Activated naive CD8-positive, alpha-beta T cell treated with anti-CD3 and anti-CD28 coated beads, Interleukin-2, amount 50 U/mL, for 24 hours (primary cell): ENCODE measurements around the gene MRAP.
"Not testable (repeated sequence)": the region's sequence is repeated elsewhere in the genome, so short reads cannot be mapped to it uniquely, and the experiment has no call there.

Experiments used
- ATAC-seq: fragments of 150-1000 bp; cut with Tn5 transposase; one replicate; pipeline ENCODE4 v1.10.0; 2021
- DNase-seq: peaks from one replicate; pipeline ENCODE4 v3.0.0; 2021
- H3K27ac Mint-ChIP-seq: one replicate; pipeline ENCODE4 v1.8.0; 2021; ENCODE audit warnings: mild to moderate bottlenecking, mixed read lengths
- H3K27me3 Mint-ChIP-seq: one replicate; pipeline ENCODE4 v1.8.0; 2021; ENCODE audit warnings: mixed read lengths
- H3K36me3 Mint-ChIP-seq: one replicate; pipeline ENCODE4 v1.8.0; 2021; ENCODE audit warnings: low read depth, mixed read lengths
- H3K4me1 Mint-ChIP-seq: one replicate; pipeline ENCODE4 v1.8.0; 2021; ENCODE audit warnings: mixed read lengths
- H3K4me3 Mint-ChIP-seq: one replicate; pipeline ENCODE4 v1.8.0; 2021; ENCODE audit warnings: mild to moderate bottlenecking, moderate library complexity, mixed read lengths
- H3K9me3 Mint-ChIP-seq: one replicate; pipeline ENCODE4 v1.8.0; 2021; ENCODE audit warnings: mixed read lengths

Gene MRAP

GRCh38 chr21:32308696-32309095 lies 10.0 kb downstream of the MRAP start:
- Mint-ChIP-seq H3K4me3 (no peak overlapping the region), H3K27me3 (no peaks in the 10 kb centered on the region), H3K36me3 (peaks cover 48% of the 10 kb centered on the region), H3K4me1 (peaks cover 12% of the 10 kb centered on the region), H3K27ac (no peak overlapping the region), H3K9me3 (no peaks in the 10 kb centered on the region)
- ATAC-seq (peak; percentile 7), DNase-seq (no peak)

- Mint-ChIP-seq H3K36me3 (peaks cover 51% of the 10 kb centered on the region), H3K4me3 (no peak overlapping the region), H3K27me3 (no peaks in the 10 kb centered on the region), H3K27ac (no peak overlapping the region), H3K9me3 (no peaks in the 10 kb centered on the region), H3K4me1 (peaks cover 12% of the 10 kb centered on the region)
- ATAC-seq (no peak), DNase-seq (no peak)
Observed at GRCh38 chr21:32309906-32310460, 11.3 kb downstream of the MRAP start.

GRCh38 chr21:32310976-32311375 lies 12.3 kb downstream of the MRAP start:
- Mint-ChIP-seq H3K4me1 (peaks cover 12% of the 10 kb centered on the region), H3K27ac (peak overlapping the region; percentile 56), H3K36me3 (peaks cover 50% of the 10 kb centered on the region)
- not testable (repeated sequence) for H3K9me3 Mint-ChIP-seq, ATAC-seq, H3K27me3 Mint-ChIP-seq, H3K4me3 Mint-ChIP-seq
- DNase-seq = peak; percentile 10

GRCh38 chr21:32311621-32312020 lies 13.0 kb downstream of the MRAP start:
- H3K9me3 Mint-ChIP-seq = no peaks in the 10 kb centered on the region
- ATAC-seq = no peak
- H3K27ac Mint-ChIP-seq = no peak overlapping the region
- no peak overlapping the region for H3K4me3 Mint-ChIP-seq
- H3K27me3 Mint-ChIP-seq = no peaks in the 10 kb centered on the region
- DNase-seq = no peak
- H3K36me3 Mint-ChIP-seq = peaks cover 49% of the 10 kb centered on the region
- H3K4me1 Mint-ChIP-seq = peaks cover 11% of the 10 kb centered on the region

- no peak for ATAC-seq
- Mint-ChIP-seq H3K27me3 (no peaks in the 10 kb centered on the region), H3K4me1 (peaks cover 11% of the 10 kb centered on the region), H3K36me3 (peaks cover 50% of the 10 kb centered on the region), H3K9me3 (no peaks in the 10 kb centered on the region), H3K27ac (no peak overlapping the region), H3K4me3 (no peak overlapping the region)
- no peak for DNase-seq
Observed at GRCh38 chr21:32312326-32312725, 13.7 kb downstream of the MRAP start.

GRCh38 chr21:32312976-32313375 lies 14.3 kb downstream of the MRAP start:
- no peaks in the 10 kb centered on the region for H3K9me3 Mint-ChIP-seq
- H3K27ac Mint-ChIP-seq = no peak overlapping the region
- H3K36me3 Mint-ChIP-seq = peaks cover 52% of the 10 kb centered on the region
- no peak for DNase-seq
- no peak for ATAC-seq
- no peaks in the 10 kb centered on the region for H3K27me3 Mint-ChIP-seq
- H3K4me1 Mint-ChIP-seq = peaks cover 11% of the 10 kb centered on the region
- no peak overlapping the region for H3K4me3 Mint-ChIP-seq

- peaks cover 61% of the 10 kb centered on the region for H3K36me3 Mint-ChIP-seq
- H3K9me3 Mint-ChIP-seq = no peaks in the 10 kb centered on the region
- no peak for DNase-seq
- H3K27ac Mint-ChIP-seq = no peak overlapping the region
- peaks cover 11% of the 10 kb centered on the region for H3K4me1 Mint-ChIP-seq
- no peak overlapping the region for H3K4me3 Mint-ChIP-seq
- no peaks in the 10 kb centered on the region for H3K27me3 Mint-ChIP-seq
- no peak for ATAC-seq
Observed at GRCh38 chr21:32314806-32315205, 16.2 kb downstream of the MRAP start.

GRCh38 chr21:32315511-32316281 lies 17.0 kb downstream of the MRAP start:
- Mint-ChIP-seq H3K27me3 (no peaks in the 10 kb centered on the region), H3K4me1 (peaks cover 11% of the 10 kb centered on the region), H3K36me3 (peaks cover 65% of the 10 kb centered on the region), H3K4me3 (no peak overlapping the region), H3K9me3 (no peaks in the 10 kb centered on the region), H3K27ac (no peak overlapping the region)
- ATAC-seq (no peak), DNase-seq (no peak)

- H3K36me3 Mint-ChIP-seq = peaks cover 62% of the 10 kb centered on the region
Observed at GRCh38 chr21:32316361-32317215, 17.9 kb downstream of the MRAP start.

GRCh38 chr21:32317726-32318125 lies 19.1 kb downstream of the MRAP start:
- Mint-ChIP-seq H3K9me3 (no peaks in the 10 kb centered on the region), H3K27ac (no peak overlapping the region), H3K36me3 (peaks cover 59% of the 10 kb centered on the region), H3K4me3 (no peak overlapping the region), H3K27me3 (no peaks in the 10 kb centered on the region), H3K4me1 (no peaks in the 10 kb centered on the region)
- ATAC-seq (no peak), DNase-seq (no peak)

More at GRCh38 chr21:32316361-32317215, 17.9 kb downstream of the MRAP start:
- no peaks in the 10 kb centered on the region for H3K27me3 Mint-ChIP-seq
- no peaks in the 10 kb centered on the region for H3K9me3 Mint-ChIP-seq
- H3K4me1 Mint-ChIP-seq = peaks cover 3% of the 10 kb centered on the region
- H3K27ac Mint-ChIP-seq = no peak overlapping the region
- ATAC-seq = no peak
- H3K4me3 Mint-ChIP-seq = no peak overlapping the region
- DNase-seq = no peak

- H3K27me3 Mint-ChIP-seq = no peaks in the 10 kb centered on the region
- no peak overlapping the region for H3K4me3 Mint-ChIP-seq
- no peak overlapping the region for H3K27ac Mint-ChIP-seq
- ATAC-seq = no peak
- DNase-seq = no peak
- no peaks in the 10 kb centered on the region for H3K9me3 Mint-ChIP-seq
- peaks cover 66% of the 10 kb centered on the region for H3K36me3 Mint-ChIP-seq
- no peaks in the 10 kb centered on the region for H3K4me1 Mint-ChIP-seq
Observed at GRCh38 chr21:32319012-32319411, 20.4 kb downstream of the MRAP start.

GRCh38 chr21:32320059-32320458 lies 21.4 kb downstream of the MRAP start:
- Mint-ChIP-seq H3K27me3 (no peaks in the 10 kb centered on the region), H3K9me3 (no peaks in the 10 kb centered on the region), H3K4me1 (no peaks in the 10 kb centered on the region), H3K27ac (no peak overlapping the region), H3K4me3 (no peak overlapping the region), H3K36me3 (peaks cover 74% of the 10 kb centered on the region)
- no peak for DNase-seq
- ATAC-seq = no peak

GRCh38 chr21:32320726-32321125 lies 22.1 kb downstream of the MRAP start:
- H3K9me3 Mint-ChIP-seq = no peaks in the 10 kb centered on the region
- H3K4me3 Mint-ChIP-seq = no peak overlapping the region
- no peak for DNase-seq
- ATAC-seq = no peak
- no peak overlapping the region for H3K27ac Mint-ChIP-seq
- no peaks in the 10 kb centered on the region for H3K4me1 Mint-ChIP-seq
- H3K36me3 Mint-ChIP-seq = peaks cover 75% of the 10 kb centered on the region
- no peaks in the 10 kb centered on the region for H3K27me3 Mint-ChIP-seq

GRCh38 chr21:32321480-32321879 lies 22.8 kb downstream of the MRAP start:
- Mint-ChIP-seq H3K4me3 (no peak overlapping the region), H3K9me3 (no peaks in the 10 kb centered on the region), H3K4me1 (no peaks in the 10 kb centered on the region), H3K27me3 (no peaks in the 10 kb centered on the region), H3K27ac (no peak overlapping the region), H3K36me3 (peaks cover 71% of the 10 kb centered on the region)
- ATAC-seq (no peak), DNase-seq (no peak)

- Mint-ChIP-seq H3K9me3 (no peaks in the 10 kb centered on the region), H3K4me1 (no peaks in the 10 kb centered on the region), H3K36me3 (peaks cover 72% of the 10 kb centered on the region), H3K27ac (no peak overlapping the region), H3K4me3 (no peak overlapping the region), H3K27me3 (no peaks in the 10 kb centered on the region)
- DNase-seq (no peak), ATAC-seq (no peak)
Observed at GRCh38 chr21:32322103-32322502, 23.4 kb downstream of the MRAP start.
